Measurements from ENCODE around the gene NEDD4L. TPM values are rescaled to one million over a fixed set of nuclear protein-coding genes. Genes with fewer than 3 reads are reported as not detected.

Gene NEDD4L
- total RNA-seq, 1 experiment from 2014 or later: 108 TPM

GRCh38 chr18:58266291-58266690 lies 222.3 kb downstream of the NEDD4L start:
- intact Hi-C loops (cut with micrococcal nuclease): no loop called here
- CTCF ChIA-PET: interaction anchor here (0.6 kb wide), 1 partner anchor 207 kb away, joined by 4 read pairs; no protein-coding TSS in a partner anchor
- H3K4me3 Mint-ChIP-seq (ENCODE audit: unreplicated experiment): no peak overlapping the region
- no peaks in the 10 kb centered on the region for H3K9me3 Mint-ChIP-seq (ENCODE audit: unreplicated experiment)
- H3K36me3 Mint-ChIP-seq (ENCODE audit: insufficient read depth, unreplicated experiment): peaks cover 12% of the 10 kb centered on the region
- no peak overlapping the region for H3K27ac Mint-ChIP-seq (ENCODE audit: low read depth, unreplicated experiment)
- no peak for DNase-seq (ENCODE audit: unreplicated experiment)
- no peaks in the 10 kb centered on the region for H3K27me3 Mint-ChIP-seq (ENCODE audit: insufficient read depth, unreplicated experiment)
- BruUV-seq (replicated peaks): no TSS peak
- POLR2A ChIA-PET: interaction anchor here (0.6 to 8.7 kb wide), 5 partner anchors 13 to 242 kb away, joined by 3 to 71 read pairs (median 4); no protein-coding TSS in a partner anchor
- peaks cover 58% of the 10 kb centered on the region for H3K4me1 Mint-ChIP-seq (ENCODE audit: insufficient read depth, unreplicated experiment)
- TF ChIP-seq CTCF (IDR thresholded peaks at IDR 0.05; ENCODE audit: unreplicated experiment): no peak

- BruUV-seq (replicated peaks): no TSS peak
- Mint-ChIP-seq H3K4me3 (ENCODE audit: unreplicated experiment) (no peak overlapping the region), H3K9me3 (ENCODE audit: unreplicated experiment) (no peaks in the 10 kb centered on the region), H3K36me3 (ENCODE audit: insufficient read depth, unreplicated experiment) (peaks cover 12% of the 10 kb centered on the region), H3K27ac (ENCODE audit: low read depth, unreplicated experiment) (peak overlapping the region; percentile 69), H3K27me3 (ENCODE audit: insufficient read depth, unreplicated experiment) (no peaks in the 10 kb centered on the region), H3K4me1 (ENCODE audit: insufficient read depth, unreplicated experiment) (peaks cover 58% of the 10 kb centered on the region)
- ChIA-PET CTCF (no interaction called here), POLR2A (interaction anchor here (0.7 to 8.7 kb wide), 8 partner anchors 10 to 231 kb away, joined by 3 to 71 read pairs (median 4); no protein-coding TSS in a partner anchor)
- TF ChIP-seq CTCF (IDR thresholded peaks at IDR 0.05; ENCODE audit: unreplicated experiment): no peak
- intact Hi-C loops (cut with micrococcal nuclease): no loop called here
- DNase-seq (ENCODE audit: unreplicated experiment): peak; percentile 41
Measured at GRCh38 chr18:58267493-58267892, 223.5 kb downstream of the NEDD4L start.

GRCh38 chr18:58268849-58269248 lies 224.8 kb downstream of the NEDD4L start:
- CTCF ChIA-PET: interaction anchor here (0.9 kb wide), 1 partner anchor 16 kb away, joined by 4 read pairs; no protein-coding TSS in a partner anchor
- peaks cover 45% of the 10 kb centered on the region for H3K4me1 Mint-ChIP-seq (ENCODE audit: insufficient read depth, unreplicated experiment)
- H3K4me3 Mint-ChIP-seq (ENCODE audit: unreplicated experiment): peak overlapping the region; percentile 26

GRCh38 chr18:58269931-58270330 lies 225.9 kb downstream of the NEDD4L start:
- H3K27me3 Mint-ChIP-seq (ENCODE audit: insufficient read depth, unreplicated experiment): no peaks in the 10 kb centered on the region
- H3K27ac Mint-ChIP-seq (ENCODE audit: low read depth, unreplicated experiment): peak overlapping the region; percentile 69
- H3K4me1 Mint-ChIP-seq (ENCODE audit: insufficient read depth, unreplicated experiment): peaks cover 41% of the 10 kb centered on the region
- no peak for TF ChIP-seq CTCF (IDR thresholded peaks at IDR 0.05; ENCODE audit: unreplicated experiment)
- ChIA-PET POLR2A (interaction anchor here (1.0 to 8.7 kb wide), 7 partner anchors 9 to 48 kb away, joined by 3 to 71 read pairs (median 3); no protein-coding TSS in a partner anchor), CTCF (interaction anchor here (1.0 to 1.8 kb wide), 2 partner anchors 52 to 148 kb away, joined by 4 to 5 read pairs; no protein-coding TSS in a partner anchor)
- DNase-seq (ENCODE audit: unreplicated experiment): no peak
- peak overlapping the region; percentile 21 for H3K4me3 Mint-ChIP-seq (ENCODE audit: unreplicated experiment)
- intact Hi-C loops (cut with micrococcal nuclease): loop anchor here (2.0 kb wide), 1 partner anchor 45 kb away; no protein-coding TSS in a partner anchor
- no peaks in the 10 kb centered on the region for H3K9me3 Mint-ChIP-seq (ENCODE audit: unreplicated experiment)
- H3K36me3 Mint-ChIP-seq (ENCODE audit: insufficient read depth, unreplicated experiment): peaks cover 18% of the 10 kb centered on the region
- BruUV-seq (replicated peaks): no TSS peak

More at GRCh38 chr18:58268849-58269248, 224.8 kb downstream of the NEDD4L start:
- BruUV-seq (replicated peaks): no TSS peak
- intact Hi-C loops (cut with micrococcal nuclease): loop anchor here (2.0 kb wide), 1 partner anchor 46 kb away; no protein-coding TSS in a partner anchor
- peak; percentile 81 for DNase-seq (ENCODE audit: unreplicated experiment)
- H3K27me3 Mint-ChIP-seq (ENCODE audit: insufficient read depth, unreplicated experiment): no peaks in the 10 kb centered on the region
- H3K36me3 Mint-ChIP-seq (ENCODE audit: insufficient read depth, unreplicated experiment): peaks cover 18% of the 10 kb centered on the region
- H3K27ac Mint-ChIP-seq (ENCODE audit: low read depth, unreplicated experiment): peak overlapping the region; percentile 69
- TF ChIP-seq CTCF (IDR thresholded peaks at IDR 0.05; ENCODE audit: unreplicated experiment): no peak
- POLR2A ChIA-PET: interaction anchor here (1.0 to 8.7 kb wide), 7 partner anchors 8 to 82 kb away, joined by 3 to 71 read pairs (median 8); no protein-coding TSS in a partner anchor
- no peaks in the 10 kb centered on the region for H3K9me3 Mint-ChIP-seq (ENCODE audit: unreplicated experiment)

Data from MCF 10A (cell line).